Hematopoietic multipotent progenitor cell treated with erythropoietin and hydrocortisone succinate and interleukin-3 and kit ligand, for 17 days (in vitro differentiated cells): ENCODE data around the gene INPP5A.
"Not testable (repeated sequence)": the region's sequence is repeated elsewhere in the genome, so short reads cannot be mapped to it uniquely, and the experiment has no call there.

Source experiments
- DNase-seq: peaks from one replicate; pipeline ENCODE4 v3.0.0-alpha.2; 2015; ENCODE audit warnings: low spot score

The INPP5A gene

DNA sequence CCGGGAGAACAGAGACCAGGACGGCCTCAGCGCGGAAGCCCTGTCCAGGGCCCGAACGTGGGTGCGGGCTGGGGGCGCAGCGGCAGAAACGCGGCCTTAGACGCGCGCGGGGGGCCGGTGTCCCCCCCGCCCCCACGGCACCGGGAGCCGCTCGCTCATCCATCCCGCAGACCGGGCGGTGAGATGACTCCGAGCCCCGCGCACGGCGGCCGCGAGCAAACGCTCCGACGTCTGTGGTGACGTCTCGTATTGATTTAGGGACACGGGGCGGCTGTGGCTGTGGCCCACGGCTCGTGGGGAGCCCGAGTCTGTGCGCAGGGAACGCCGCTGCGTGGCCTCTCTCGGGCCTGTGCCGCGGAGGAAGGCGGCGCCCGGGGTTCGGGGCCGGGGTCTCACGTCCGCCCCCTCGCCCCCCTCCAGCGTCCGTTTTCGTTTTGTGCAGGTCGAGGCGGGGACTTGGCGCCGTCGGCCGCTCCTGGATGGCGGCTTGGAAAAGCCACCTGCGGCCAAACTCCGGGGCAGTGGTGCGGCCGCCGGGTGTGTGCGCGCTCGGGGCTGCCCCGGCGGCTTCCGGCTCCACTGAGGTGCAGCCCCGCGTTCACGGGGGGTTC is 249.4 kb downstream of the INPP5A start:
- DNase-seq: no peak

DNA sequence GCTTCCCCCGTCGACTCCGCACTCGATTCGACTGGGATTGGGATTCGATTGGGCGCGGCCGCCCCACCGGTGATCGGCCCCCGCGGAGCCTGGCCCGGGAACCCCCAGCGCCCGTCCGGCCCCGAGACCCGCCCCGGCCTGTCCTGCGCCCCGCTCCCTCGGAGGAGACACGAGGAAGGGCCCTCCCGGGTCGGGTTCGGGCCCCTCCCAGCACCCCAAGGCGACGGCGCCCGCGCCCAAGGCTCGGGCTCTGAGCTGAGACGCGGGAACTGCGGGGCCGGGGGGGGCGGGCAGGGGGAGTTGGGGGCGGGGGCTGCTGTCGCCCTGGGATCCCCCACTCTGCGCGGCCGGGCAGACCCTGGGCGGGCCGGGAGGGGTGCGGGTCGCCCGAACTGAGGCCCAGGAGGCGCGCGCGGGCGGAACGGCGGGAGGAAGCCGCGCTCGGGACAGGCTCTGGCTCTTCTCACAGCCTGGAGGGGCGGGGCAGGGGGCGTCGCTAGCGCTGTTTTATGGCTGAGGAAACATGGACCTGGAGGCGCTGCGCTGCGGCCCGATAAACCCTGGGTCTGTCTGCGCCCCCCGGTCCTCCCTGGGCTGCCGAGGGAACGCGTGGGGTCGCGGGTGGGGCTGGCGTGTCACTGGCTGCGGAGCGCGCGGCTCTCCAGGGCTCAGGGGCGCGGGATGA is 250.1 kb downstream of the INPP5A start:
- no peak for DNase-seq

DNA sequence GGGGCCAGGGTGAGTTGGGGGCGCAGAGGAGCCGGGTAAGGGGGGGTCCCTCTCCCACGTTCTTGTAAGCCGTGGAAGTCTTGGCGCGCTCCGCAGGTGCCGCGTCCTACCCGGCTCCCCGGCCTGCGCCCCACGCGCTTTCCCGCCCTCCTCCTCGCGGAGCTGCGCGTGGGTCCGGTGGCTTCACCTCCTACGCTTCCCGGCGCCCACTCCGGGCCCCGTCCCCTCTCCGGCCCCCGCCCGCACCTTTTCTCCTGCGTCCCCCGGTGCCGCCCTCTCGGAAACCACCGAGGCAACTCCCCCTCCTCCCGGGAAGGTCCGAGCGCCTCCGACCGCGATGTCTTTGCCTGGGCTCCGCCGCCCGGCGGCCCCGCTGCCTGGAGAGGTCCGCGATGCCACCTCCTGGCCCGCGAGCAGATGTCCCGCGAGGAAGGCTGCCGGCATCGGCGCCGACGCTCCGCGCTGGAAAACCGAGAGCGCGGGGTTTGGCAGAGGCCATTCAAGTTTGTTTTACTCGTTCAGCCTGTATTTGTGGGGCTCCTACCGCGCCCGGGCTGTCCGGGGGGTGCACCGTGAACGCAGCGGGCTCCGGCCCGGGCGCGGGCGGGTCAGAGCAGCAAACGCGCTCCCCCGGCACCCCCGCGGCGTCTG is 250.7 kb downstream of the INPP5A start:
- DNase-seq: no peak

DNA sequence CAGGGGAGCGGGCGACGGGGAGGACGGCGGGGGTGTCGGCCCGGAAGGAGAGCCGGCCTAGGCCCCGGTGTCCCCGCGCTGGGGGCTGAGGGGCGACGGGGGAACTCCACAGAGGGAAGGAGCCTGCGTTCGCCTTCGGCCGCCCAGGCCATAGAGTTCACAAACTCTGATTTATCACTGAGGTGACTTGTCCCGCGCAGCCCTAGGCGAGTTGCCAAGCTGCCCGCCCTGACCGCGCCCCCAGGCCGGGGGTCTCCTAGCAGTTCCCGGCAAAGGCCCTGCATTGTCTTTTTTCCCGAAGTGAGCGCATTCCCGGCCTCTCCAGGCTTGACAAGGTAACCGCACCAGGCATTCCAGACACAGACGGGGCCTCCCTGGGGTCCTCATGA is 251.2 kb downstream of the INPP5A start:
- DNase-seq: no peak

DNA sequence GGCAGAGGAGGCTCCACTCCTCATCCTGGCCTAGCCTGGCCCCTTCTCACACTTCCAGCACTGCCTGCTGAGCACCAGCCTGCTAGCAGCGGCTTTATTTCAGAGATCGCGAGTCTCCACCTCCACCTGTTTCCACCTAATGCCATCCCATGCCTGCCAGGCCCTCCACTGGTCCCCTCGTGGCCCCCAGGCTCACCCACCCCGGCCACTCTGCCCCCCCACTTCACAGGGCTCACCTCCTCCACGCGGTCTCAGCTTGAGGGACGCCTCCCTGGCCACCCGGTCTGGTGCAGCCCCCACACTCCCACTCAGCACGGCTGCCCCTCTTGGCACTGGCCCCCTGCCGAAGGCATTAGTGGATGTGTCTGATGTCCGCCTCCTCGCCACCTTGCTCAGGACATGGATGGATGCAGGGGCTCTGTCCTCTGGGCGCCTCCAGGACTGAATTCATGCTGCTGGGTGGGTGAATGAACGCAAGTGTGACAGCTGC is 252.1 kb downstream of the INPP5A start:
- no peak for DNase-seq

DNA sequence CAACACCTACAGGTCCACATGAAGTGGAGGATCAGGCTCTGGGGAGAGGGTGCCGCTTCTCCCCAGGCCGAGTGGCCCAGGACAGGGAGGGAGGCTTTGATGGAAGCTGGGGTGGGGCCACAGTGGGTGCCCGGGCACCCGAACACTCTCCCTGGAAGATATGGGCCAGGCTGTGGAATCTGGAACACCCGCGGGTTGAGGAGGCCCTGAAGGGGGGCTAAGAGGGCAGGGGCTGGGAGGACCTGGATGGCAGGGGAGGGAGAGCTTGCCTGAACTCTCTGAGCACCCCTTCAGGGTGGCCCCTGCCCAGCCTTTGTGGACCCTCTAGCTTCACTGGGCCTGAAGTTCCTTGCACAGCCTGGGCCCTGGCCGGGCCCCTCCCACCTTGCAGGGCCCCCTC is 252.9 kb downstream of the INPP5A start:
- DNase-seq: no peak

DNA sequence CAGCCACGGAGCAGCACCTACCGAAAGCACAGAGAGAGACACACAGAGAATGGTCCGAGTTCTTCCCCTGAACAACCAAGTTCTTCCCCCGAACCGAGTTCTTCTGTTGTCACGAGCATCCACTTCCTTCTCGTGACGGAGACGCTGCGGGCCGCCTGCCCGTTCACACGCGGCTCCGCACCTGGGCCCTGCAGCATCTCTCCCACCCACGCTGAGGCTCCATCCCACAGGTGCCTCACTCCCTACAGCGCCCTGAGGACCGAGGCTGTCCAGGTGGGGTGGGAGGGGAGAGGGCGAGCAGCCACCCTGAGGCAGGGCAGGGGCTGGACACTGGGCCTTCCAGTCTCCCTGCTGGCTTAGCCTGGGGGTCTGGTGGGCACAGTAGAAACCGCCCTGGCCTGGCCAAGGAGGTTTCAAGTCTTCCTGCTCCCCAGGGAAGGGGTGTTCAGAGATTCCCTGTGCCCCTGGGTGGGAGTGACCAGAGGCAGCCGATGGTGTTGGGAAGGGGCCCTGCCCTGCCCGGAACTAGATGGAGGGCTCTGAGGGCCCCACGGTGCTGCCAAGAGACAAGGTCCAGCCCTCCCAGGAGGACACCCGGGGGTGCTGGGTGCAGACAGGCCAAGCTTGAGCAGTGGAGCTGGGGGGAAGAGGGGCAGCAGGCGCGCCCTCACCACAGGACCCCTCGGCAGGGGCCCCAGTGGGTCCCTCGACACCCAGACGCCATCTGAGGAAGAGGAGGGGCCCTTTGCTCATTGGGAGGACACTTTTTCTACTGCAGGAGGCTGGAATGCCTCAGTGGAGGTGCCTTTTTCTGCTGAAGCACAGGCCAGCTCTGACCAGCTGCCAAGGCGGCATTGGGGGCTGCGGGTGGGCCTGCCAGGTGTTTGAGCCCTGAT is 253.6 kb downstream of the INPP5A start:
- DNase-seq: no peak

DNA sequence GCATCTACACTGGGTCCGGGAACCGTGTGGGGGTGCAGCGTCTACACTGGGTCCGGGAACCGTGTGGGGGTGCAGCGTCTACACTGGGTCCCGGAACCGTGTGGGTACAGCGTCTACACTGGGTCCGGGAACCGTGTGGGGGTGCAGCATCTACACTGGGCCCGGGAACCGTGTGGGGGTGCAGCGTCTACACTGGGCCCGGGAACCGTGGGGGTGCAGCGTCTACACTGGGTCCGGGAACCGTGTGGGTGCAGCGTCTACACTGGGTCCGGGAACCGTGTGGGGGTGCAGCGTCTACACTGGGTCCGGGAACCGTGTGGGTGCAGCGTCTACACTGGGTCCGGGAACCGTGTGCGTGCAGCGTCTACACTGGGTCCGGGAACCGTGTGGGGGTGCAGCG is 254.5 kb downstream of the INPP5A start:
- not testable (repeated sequence) for DNase-seq

DNA sequence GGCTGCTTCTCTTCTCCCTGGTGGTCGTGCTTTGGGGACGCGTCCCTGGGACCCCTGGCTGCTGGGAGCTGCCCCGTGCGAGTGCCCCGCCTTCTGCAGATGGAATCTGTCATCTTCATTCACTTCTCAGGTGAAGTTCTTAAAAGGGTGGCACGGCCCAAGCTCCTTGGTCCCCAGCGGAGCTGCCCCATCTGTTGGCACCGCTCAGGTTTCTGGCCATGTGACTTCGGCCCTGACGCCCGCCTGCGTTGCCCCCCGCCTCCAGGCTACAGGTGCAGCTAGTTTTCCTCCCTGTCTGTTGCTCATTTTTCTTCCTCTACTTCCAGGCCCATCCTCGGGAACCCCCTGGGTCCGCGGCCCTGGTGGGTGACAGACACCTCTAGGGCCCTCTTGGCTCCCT is 255.2 kb downstream of the INPP5A start:
- DNase-seq: no peak

DNA sequence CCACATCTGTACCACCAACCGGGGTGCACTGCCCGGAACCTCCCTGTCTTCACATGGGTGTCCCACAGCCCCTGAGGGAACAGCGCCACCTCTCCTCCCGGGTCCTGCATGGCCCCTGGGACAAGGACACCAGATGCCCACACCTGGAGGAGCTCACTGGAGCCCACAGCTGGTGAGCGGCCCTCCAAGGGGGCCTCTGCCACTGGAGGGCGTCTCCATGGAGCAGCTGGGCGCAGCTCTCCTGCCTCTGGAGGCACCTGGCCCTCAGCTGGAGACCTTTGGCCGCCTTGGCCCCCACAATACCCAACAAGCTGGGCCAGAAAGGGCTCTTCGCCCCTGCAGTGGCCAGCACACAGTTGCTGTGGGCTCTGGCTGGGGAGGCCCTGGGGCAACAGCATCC is 255.6 kb downstream of the INPP5A start:
- no peak for DNase-seq

DNA sequence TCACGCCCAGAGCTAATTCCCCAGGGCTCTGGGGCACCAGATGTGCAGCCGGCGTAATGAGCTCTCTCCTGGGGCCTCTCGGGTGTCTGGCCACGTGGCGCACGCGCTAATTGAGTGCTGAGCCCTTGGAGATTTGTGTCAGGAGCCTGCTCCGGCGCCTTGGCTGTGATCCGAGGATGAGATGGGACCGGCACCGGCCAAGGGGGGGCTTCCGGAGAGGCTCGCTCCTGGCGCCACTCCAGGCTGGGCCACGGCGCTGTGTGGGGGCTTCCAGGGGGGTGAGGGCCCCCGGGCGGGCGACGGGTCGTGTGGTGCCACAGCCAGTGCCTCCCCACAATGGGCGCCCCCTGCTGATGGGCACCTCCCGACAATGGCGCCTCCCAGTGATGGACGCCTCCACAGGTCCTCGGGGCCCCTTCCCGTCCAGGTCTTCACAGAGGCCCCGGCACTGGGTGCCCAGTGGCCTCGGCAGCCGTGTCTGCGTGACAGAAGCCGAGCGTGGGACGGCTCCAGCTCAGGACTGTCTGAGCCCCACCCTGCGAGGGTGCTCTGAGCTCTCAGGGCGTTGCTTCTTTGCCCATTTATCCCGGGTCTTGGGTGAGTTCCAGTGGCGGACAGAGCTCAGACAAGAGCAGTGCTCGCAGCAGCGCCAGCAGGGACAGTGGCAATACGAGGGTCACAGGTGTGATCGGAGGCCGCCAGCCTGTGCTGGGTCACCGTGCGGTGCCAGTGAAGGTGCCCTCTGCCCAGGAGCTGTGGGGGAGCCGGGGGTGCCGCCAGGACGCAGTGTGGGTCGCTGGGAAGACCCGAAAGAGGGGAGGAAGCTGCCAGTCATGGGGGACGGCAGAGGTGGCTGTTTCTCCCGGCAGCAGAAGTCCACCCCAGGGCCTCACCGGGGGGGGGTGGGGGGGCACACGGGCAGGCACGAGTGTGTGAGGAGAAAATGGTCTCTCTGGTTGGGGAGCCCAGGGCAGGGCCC is 256.6 kb downstream of the INPP5A start:
- no peak for DNase-seq

DNA sequence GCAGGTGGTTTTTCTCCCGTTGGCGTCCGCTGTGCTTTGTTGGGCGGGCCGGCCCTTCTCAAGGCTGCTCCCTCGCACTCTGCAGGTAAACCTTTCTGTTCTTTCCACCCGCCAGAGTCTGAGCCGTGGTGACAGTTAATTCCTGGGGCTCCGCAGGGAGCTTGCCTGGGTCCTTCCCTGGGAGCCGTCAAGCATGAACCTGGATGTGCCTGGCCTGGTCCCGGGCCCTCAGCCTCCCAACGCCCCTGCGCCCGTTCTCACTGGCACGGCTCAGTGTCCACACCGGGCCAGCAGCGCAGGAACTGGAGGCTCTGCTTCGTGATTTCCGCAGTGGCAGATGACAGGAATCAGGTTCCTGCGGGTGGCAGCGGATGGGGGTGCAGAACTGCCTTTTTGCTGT is 259.3 kb downstream of the INPP5A start:
- DNase-seq: no peak

DNA sequence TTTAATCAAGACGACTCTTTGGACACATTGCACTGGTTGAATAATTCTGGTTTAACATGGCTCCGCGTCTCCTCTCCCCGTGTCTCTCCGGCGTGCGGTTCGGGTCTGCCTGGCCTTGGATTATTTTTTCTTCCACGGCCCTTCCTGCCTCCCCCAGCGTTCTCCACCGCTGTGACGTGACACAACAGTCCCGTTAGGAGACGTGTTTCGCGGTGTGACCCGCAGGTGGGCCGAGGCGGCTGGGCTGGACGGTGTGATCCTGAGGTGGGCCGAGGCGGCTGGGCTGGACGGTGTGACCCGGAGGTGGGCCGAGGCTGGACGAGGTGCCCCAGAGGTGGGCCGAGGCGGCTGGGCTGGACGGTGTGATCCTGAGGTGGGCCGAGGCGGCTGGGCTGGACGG is 260.4 kb downstream of the INPP5A start:
- not testable (repeated sequence) for DNase-seq

DNA sequence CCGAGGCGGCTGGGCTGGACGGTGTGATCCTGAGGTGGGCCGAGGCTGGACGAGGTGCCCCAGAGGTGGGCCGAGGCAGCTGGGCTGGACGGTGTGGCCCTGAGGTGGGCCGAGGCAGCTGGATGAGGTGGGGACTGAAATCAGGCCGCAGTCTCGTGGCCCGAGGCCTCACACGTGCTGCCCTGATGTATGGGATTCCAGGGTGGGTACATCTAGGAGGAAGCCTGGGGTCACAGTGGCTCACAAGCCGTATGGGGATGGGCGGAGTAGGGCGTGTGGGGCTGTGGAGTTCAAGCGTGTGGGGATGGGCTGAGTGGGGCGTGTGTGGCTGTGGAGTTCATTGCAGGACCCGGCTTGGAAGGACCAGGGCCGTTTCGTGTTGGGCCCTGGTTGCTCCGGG is 260.8 kb downstream of the INPP5A start:
- DNase-seq: no peak

DNA sequence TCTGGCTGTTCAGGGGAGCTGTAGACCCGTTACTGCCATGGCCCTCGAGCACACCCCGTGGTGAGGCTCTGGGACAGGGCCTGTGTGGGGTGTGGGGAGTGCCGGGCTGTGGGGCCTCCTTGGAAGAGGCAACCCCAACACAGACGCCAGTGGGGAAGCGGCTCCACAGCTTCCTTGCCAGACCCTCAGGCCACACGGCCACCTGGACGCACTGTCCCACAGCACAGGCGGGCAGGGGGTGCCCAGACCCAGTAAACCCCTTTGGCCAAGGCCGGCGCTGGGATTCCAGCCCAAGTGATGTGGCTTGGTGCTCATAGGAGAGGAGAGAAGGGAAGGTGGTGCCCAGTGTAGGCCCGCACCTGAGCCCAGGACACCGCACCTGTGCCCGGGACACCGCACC is 261.3 kb downstream of the INPP5A start:
- no peak for DNase-seq

DNA sequence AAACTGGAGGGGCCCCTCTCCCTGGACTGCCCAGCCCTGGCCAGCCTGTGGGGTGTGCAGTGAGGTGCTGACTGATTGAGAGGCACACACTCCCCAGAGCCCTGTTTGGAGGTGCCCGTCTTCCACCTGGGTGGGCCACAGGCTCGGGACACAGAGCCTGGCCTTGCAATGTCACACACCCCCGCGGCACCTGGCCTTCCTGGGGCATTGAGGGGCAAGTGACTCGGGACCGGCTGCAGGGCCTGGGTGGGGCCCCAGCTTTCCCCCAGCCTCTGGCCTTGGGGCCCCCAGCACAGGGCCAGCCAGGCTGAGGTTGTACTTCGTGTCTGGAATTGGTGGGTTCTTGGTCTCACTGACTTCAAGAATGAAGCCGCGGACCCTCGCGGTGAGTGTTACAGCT is 262.3 kb downstream of the INPP5A start:
- DNase-seq: no peak

DNA sequence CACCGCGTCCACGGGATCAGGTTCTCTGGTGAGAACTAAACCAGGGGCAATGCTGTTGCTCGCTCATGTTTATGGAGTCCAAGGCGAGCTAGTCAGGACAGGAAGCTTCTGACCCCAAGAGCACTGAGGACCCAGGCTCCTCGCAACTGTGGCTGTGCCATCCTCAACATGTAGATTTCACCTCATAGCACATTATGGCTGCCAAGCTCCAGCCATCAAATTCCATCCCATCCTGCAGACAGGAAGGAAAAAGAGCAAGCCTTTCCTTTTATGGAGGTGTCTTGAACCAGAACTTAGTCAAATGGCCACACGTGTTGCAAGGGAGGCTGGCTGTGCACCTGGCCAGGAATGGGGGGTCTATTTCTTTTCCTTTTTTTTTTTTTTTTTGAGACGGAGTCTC is 264.5 kb downstream of the INPP5A start:
- DNase-seq: no peak

DNA sequence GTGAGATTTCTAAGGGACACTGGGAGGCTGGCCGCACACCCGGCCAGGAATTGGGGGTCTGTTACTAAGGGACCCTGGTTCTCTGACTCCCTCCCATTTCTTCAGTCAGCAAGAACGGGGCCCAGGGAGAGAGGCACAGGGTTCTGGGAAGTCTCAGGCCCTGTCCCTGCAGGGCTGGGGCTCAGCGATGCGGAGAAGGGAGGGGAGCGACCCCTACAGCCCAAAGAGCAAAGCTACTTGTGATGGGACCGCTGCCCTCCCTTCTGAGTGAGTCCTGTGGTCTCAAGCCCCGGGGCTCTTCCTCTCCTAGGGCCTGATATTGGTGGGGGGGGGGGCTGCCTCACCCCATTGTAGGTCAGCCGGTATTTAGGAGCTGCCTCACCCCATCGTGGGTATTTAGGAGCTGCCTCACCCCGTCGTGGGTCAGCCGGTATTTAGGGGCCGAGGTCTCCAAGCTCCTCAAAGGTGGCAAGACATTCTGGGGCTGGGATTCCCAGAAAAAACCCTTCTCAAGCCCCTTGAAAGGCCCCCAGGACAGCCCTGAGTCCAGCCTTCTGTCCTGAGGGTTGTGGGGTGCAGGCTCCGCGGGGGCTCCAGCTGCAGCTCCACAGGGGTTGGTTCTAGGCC is 265.2 kb downstream of the INPP5A start:
- no peak for DNase-seq

DNA sequence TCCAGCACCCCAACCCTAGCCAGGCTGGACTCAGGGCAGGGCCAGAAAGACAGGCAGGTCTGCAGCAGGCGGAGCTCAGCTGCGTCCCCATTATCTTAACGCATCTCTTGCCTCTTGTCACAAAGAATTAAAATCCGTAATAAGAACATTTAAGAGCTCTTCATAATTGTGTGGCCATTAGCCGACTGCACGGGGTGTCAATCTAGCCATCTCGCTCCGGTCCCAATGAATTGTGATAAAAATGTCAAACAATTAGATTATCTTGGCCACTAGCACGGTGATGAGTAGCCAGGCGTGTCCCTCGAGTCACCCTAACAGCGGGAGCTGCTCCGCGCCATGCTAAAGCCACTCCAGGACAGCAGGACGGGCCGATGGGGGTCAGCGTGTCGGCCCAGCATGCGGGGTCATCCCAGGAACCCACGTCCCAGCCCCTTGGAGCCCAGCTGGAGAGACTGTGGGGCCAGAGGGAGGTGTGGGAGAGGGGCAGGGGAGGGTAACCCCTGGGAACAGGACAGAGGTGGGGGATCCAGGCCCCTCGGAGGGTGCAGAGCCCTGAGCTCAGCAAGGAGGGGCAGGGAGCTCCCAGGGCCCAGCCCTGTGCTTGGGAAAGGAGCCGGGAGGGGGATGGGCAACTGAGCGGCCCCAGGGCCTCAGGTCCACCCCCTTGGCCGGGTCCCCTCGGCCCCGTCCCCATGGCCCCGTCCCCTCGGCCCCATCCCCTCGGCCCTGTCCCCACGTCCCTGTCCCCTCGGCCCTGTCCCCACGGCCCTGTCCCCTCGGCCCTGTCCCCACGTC is 266.0 kb downstream of the INPP5A start:
- DNase-seq: no peak

DNA sequence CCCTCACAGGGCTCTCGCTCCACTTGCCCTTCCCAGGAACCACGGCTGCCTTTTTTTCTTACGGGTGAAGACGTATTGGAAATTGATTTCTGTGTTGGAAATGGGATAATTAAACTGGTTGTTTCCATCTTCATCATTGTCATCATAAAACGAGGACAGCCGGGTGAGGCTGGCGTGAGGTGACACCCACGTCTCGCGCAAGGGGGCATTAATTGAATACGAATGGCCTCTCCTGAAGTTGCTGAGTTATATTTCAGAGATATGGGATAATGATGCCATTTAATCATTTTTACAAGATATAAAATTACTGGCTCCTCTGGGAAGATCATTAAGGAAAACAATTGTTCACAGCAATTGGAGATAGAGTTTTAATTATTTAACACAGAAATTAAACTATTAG is 266.7 kb downstream of the INPP5A start:
- no peak for DNase-seq
